ENCODE measurements around the gene PRL.

PRL gene

DNA sequence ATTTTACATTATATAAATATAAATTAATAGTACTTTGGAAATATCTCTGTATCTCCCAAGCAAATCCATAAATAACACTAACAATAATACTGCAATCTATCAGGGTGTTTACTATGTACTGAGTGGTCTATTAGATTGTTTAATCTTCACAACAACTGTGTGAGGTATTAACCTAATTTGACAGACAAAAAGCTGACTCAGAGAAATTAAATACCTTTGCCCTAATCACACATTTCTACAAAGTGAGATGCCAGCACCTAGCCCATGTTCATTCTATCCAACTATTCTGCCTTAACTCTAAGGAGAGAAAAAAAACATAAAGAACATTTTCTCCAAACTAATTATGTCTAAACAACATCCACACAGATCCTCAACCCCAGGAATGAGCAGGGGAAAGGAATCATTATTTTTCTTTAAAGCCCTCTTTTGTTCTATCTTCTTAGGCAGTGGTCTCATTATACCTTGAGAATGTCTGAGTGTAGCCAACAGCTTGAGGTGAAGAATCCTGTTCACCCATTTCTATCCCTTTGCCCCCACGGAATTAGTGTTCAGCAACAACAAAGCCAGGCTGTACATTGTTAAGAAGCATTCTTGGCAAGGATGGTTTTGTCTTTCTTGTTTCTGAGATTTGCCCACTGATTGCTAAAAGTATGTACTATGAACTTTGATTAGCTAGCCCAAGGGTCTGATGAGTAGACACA is 42.7 kb downstream of the PRL start:
- Histone ChIP-seq H3K36me3 (ENCODE audit: control insufficient read depth in 2 of 2, insufficient read depth in 1 of 2, low read length in 2 of 2) (no peaks in the 10 kb centered on the region), H3K4me1 (ENCODE audit: control insufficient read depth, insufficient read depth, low read length) (peaks cover 22% of the 10 kb centered on the region), H3K27ac (ENCODE audit: extremely low read depth, low read depth, low read length) (no peak overlapping the region), H3K9me3 (ENCODE audit: control insufficient read depth, insufficient read depth, low read depth, low read length) (no peaks in the 10 kb centered on the region), H3K4me3 (ENCODE audit: low read depth, low read length) (no peak overlapping the region)
- POLR2A ChIA-PET = interaction anchor here (0.5 kb wide), 1 partner anchor 22 kb away, joined by 3 read pairs; no protein-coding TSS in a partner anchor
- TF ChIP-seq ZBTB20 (tag by site-specific recombination; IDR thresholded peaks at IDR 0.05) (no peak), BCL6B (tag by site-specific recombination; IDR thresholded peaks at IDR 0.05) (no peak), ZNF558 (tag by site-specific recombination; IDR thresholded peaks at IDR 0.05) (no peak), GLIS2 (tag by site-specific recombination; IDR thresholded peaks at IDR 0.05) (no peak), ZNF433 (tag by site-specific recombination; IDR thresholded peaks at IDR 0.05; ENCODE audit: low read depth) (no peak), ZNF16 (tag by site-specific recombination; IDR thresholded peaks at IDR 0.05; ENCODE audit: low read depth) (no peak), ZNF341 (tag by site-specific recombination; IDR thresholded peaks at IDR 0.05; ENCODE audit: low read depth) (no peak), ZNF292 (tag by site-specific recombination; IDR thresholded peaks at IDR 0.05; ENCODE audit: borderline replicate concordance, low read depth) (no peak), ZSCAN23 (tag by site-specific recombination; IDR thresholded peaks at IDR 0.05) (no peak)
- TF ChIP-seq, protein P1, sequence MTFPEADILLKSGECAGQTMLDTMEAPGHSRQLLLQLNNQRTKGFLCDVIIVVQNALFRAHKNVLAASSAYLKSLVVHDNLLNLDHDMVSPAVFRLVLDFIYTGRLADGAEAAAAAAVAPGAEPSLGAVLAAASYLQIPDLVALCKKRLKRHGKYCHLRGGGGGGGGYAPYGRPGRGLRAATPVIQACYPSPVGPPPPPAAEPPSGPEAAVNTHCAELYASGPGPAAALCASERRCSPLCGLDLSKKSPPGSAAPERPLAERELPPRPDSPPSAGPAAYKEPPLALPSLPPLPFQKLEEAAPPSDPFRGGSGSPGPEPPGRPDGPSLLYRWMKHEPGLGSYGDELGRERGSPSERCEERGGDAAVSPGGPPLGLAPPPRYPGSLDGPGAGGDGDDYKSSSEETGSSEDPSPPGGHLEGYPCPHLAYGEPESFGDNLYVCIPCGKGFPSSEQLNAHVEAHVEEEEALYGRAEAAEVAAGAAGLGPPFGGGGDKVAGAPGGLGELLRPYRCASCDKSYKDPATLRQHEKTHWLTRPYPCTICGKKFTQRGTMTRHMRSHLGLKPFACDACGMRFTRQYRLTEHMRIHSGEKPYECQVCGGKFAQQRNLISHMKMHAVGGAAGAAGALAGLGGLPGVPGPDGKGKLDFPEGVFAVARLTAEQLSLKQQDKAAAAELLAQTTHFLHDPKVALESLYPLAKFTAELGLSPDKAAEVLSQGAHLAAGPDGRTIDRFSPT (tag by site-specific recombination; IDR thresholded peaks at IDR 0.05) = no peak
- CTCF ChIA-PET = no interaction called here

DNA sequence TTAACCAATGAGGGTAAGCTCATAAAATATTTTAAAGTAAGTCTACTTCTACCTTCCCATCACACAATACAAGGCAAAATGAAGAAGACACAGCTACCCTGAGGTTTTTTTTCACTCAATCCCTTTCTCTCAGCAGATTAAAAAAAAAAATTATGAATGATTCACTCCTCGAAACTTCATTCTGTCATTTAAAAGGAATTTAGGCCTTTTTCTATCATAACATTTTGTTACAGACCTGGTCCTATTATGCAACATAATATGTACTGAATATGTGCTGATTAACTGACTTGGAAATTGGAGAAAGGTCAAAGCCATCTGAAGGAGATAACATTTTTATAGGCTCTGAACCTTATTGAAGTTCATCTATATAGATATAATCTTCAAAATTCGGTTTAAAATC is 45.5 kb downstream of the PRL start:
- Histone ChIP-seq H3K4me1 (ENCODE audit: control insufficient read depth, insufficient read depth, low read length) (peaks cover 27% of the 10 kb centered on the region), H3K4me3 (ENCODE audit: low read depth, low read length) (no peak overlapping the region), H3K9me3 (ENCODE audit: control insufficient read depth, insufficient read depth, low read depth, low read length) (no peaks in the 10 kb centered on the region), H3K36me3 (ENCODE audit: control insufficient read depth in 2 of 2, insufficient read depth in 1 of 2, low read length in 2 of 2) (no peaks in the 10 kb centered on the region), H3K27ac (ENCODE audit: extremely low read depth, low read depth, low read length) (no peak overlapping the region)
- TF ChIP-seq MEIS1 (CRISPR knock-in tag; IDR thresholded peaks at IDR 0.05; ENCODE audit: borderline replicate concordance) = 0 out of 2 replicates have a peak, but pooled peaks have one; percentile 7
- TF ChIP-seq ZNF37A (tag by site-specific recombination; IDR thresholded peaks at IDR 0.05) = no peak
- POLR2A ChIA-PET = no interaction called here
- CTCF ChIA-PET = interaction anchor here (0.7 kb wide), 1 partner anchor 1530 kb away, joined by 4 read pairs; no protein-coding TSS in a partner anchor

DNA sequence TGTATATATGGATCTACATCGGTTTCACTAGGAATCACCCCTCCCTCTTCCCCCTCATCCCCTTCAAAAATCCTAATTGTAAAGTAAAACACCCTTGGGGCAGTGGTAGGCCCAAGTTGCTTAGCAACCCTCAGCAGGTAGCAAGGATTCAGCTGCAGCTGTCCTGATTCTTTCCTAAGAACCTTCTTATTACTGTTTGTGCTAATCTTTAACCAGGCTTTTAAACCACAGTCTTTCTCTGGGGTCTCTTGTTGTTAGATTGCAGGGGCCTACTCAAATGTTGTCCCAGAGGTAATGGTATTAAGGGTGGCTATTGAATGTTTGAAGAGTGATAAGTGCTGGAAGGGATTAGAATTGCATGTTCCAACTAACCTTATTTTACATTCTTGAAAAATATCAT is 46.4 kb downstream of the PRL start:
- Histone ChIP-seq H3K9me3 (ENCODE audit: control insufficient read depth, insufficient read depth, low read depth, low read length) (no peaks in the 10 kb centered on the region), H3K36me3 (ENCODE audit: control insufficient read depth in 2 of 2, insufficient read depth in 1 of 2, low read length in 2 of 2) (no peaks in the 10 kb centered on the region), H3K27ac (ENCODE audit: extremely low read depth, low read depth, low read length) (no peak overlapping the region), H3K4me1 (ENCODE audit: control insufficient read depth, insufficient read depth, low read length) (peaks cover 27% of the 10 kb centered on the region), H3K4me3 (ENCODE audit: low read depth, low read length) (no peak overlapping the region)
- CTCF ChIA-PET = interaction anchor here (0.6 kb wide), 1 partner anchor 1588 kb away, joined by 3 read pairs; no protein-coding TSS in a partner anchor
- TF ChIP-seq ZXDB (tag by site-specific recombination; IDR thresholded peaks at IDR 0.05) (peak; percentile 66), ZNF16 (tag by site-specific recombination; IDR thresholded peaks at IDR 0.05; ENCODE audit: low read depth) (no peak), PRDM10 (tag by site-specific recombination; IDR thresholded peaks at IDR 0.05) (0 out of 2 replicates have a peak, but pooled peaks have one; percentile 17)
- POLR2A ChIA-PET = no interaction called here

Measured in HEK293 (cell line).